CD14-positive monocyte (primary cell): ENCODE data around the gene IGF1R. TPM values are rescaled to one million over a fixed set of nuclear protein-coding genes. Genes with fewer than 3 reads are reported as not detected.

Experiments
- DNase-seq, 3 donors: peaks; one replicate each; pipeline ENCODE4 v3.0.0-alpha.2; 2011 to 2022
- H2AFZ ChIP-seq: 2 replicates; pipeline ENCODE4 v1.6.0; 2012; ENCODE audit warnings: mild to moderate bottlenecking, low read depth, low read length, inconsistent platforms; ENCODE audit not compliant: insufficient read depth, poor library complexity, severe bottlenecking
- H3K27ac ChIP-seq, 2 donors: 1 replicate in 1 of 2; 2 replicates in 1 of 2; pipeline ENCODE4 v1.5.1; 2012 to 2013; ENCODE audit warnings: low read length in 2 of 2, control low read depth in 1 of 2, inconsistent platforms in 1 of 2, low read depth in 1 of 2, mild to moderate bottlenecking in 1 of 2
- H3K27me3 ChIP-seq, 2 donors: one replicate each; pipeline versions ENCODE4 v1.6.0 to v1.6.1; 2011 to 2013; ENCODE audit warnings: low read length in 2 of 2; ENCODE audit not compliant: control insufficient read depth in 2 of 2, insufficient read depth in 2 of 2
- H3K36me3 ChIP-seq, 2 donors: replicated peaks in 1 of 2; 1 replicate in 1 of 2; 2 replicates in 1 of 2; pipeline versions ENCODE4 v1.5.1 to v1.6.1; 2012 to 2013; ENCODE audit warnings: low read length in 2 of 2, control low read depth in 1 of 2, inconsistent platforms in 1 of 2, mild to moderate bottlenecking in 1 of 2; ENCODE audit not compliant: insufficient read depth in 2 of 2, control insufficient read depth in 1 of 2
- H3K4me1 ChIP-seq, 2 donors: 1 replicate in 1 of 2; 2 replicates in 1 of 2; pipeline versions ENCODE4 v1.5.1 to v1.6.1; 2012 to 2013; ENCODE audit warnings: low read length in 2 of 2, control low read depth in 1 of 2, inconsistent platforms in 1 of 2, mild to moderate bottlenecking in 1 of 2, moderate library complexity in 1 of 2; ENCODE audit not compliant: insufficient read depth in 2 of 2, control insufficient read depth in 1 of 2
- H3K4me2 ChIP-seq: replicated peaks from 2 replicates; pipeline ENCODE3; 2012; ENCODE audit warnings: low read length, moderate library complexity, mild to moderate bottlenecking; ENCODE audit not compliant: poor library complexity, severe bottlenecking; ENCODE audit errors: extremely low read depth
- H3K4me3 ChIP-seq, 3 experiments: fragments of 200-600 bp in 1 of 3; sonication (generic) in 1 of 3; replicated peaks in 1 of 3; 1 replicate in 2 of 3; 2 replicates in 1 of 3; pipeline ENCODE4 v1.5.1; 2011 to 2013; ENCODE audit warnings: low read length in 3 of 3, mild to moderate bottlenecking in 3 of 3, control low read depth in 2 of 3, low read depth in 2 of 3, inconsistent platforms in 1 of 3, moderate library complexity in 1 of 3
- H3K79me2 ChIP-seq: 2 replicates; pipeline ENCODE4 v1.6.0; 2012; ENCODE audit warnings: mild to moderate bottlenecking, control low read depth, inconsistent platforms, low read length, moderate library complexity; ENCODE audit not compliant: insufficient read depth
- H3K9ac ChIP-seq: 2 replicates; pipeline ENCODE4 v1.6.0; 2017; ENCODE audit warnings: low read length, mild to moderate bottlenecking; ENCODE audit not compliant: insufficient read depth, poor library complexity, severe bottlenecking
- H3K9me3 ChIP-seq, 2 donors: replicated peaks in 1 of 2; 1 replicate in 1 of 2; 2 replicates in 1 of 2; pipeline versions ENCODE4 v1.5.1 to v1.6.1; 2012 to 2013; ENCODE audit warnings: low read length in 2 of 2, control low read depth in 1 of 2; ENCODE audit not compliant: control insufficient read depth in 1 of 2, insufficient read depth in 1 of 2
- H4K20me1 ChIP-seq: 2 replicates; pipeline ENCODE4 v1.6.0; 2012; ENCODE audit warnings: mild to moderate bottlenecking, low read length, control low read depth, moderate library complexity; ENCODE audit not compliant: insufficient read depth
- H3K27ac Mint-ChIP-seq, 7 donors: one replicate each; pipeline ENCODE4 v1.8.0; 2020; ENCODE audit warnings: mild to moderate bottlenecking in 7 of 7, mixed read lengths in 7 of 7, moderate library complexity in 6 of 7, inconsistent platforms in 2 of 7
- H3K27me3 Mint-ChIP-seq, 3 donors: one replicate each; pipeline ENCODE4 v1.8.0; 2021 to 2022; ENCODE audit warnings: low read depth in 3 of 3, mild to moderate bottlenecking in 3 of 3, mixed read lengths in 3 of 3, moderate library complexity in 3 of 3, inconsistent platforms in 1 of 3
- H3K36me3 Mint-ChIP-seq, 2 donors: one replicate each; pipeline ENCODE4 v1.8.0; 2020; ENCODE audit warnings: mixed read lengths in 2 of 2, inconsistent platforms in 1 of 2, mild to moderate bottlenecking in 1 of 2
- H3K4me1 Mint-ChIP-seq: one replicate; pipeline ENCODE4 v1.8.0; 2020; ENCODE audit warnings: mild to moderate bottlenecking, mixed read lengths
- H3K4me3 Mint-ChIP-seq, 2 donors: one replicate each; pipeline ENCODE4 v1.8.0; 2020; ENCODE audit warnings: mild to moderate bottlenecking in 2 of 2, mixed read lengths in 2 of 2, moderate library complexity in 1 of 2
- H3K9me3 Mint-ChIP-seq, 7 donors: one replicate each; pipeline ENCODE4 v1.8.0; 2020 to 2022; ENCODE audit warnings: mixed read lengths in 7 of 7, mild to moderate bottlenecking in 6 of 7, moderate library complexity in 6 of 7, inconsistent platforms in 2 of 7
- CTCF ChIP-seq: fragments of 200-600 bp; IDR thresholded peaks from one replicate; pipeline ENCODE4 v1.8.0; 2022; ENCODE audit warnings: antibody characterized with exemption, mild to moderate bottlenecking
- WGBS: methylation state at CpG from one replicate; pipeline ENCODE4 v1.1.5; 2013; ENCODE audit warnings: missing lambda C conversion rate; ENCODE audit not compliant: insufficient coverage; 5-methylcytosine and 5-hydroxymethylcytosine counted together
- intact Hi-C, 2 donors: fragments of 100-400 bp; cut with micrococcal nuclease; formaldehyde crosslinking; loops; one replicate each; pipeline versions ENCODE4 v1.15.0 to v1.15.1; 2023
- polyA plus RNA-seq, 3 donors: library from polyadenylated mRNA; depleted of rRNA in 1 of 3; unstranded in 2 of 3; stranded (reverse) in 1 of 3; fragments of 300-500 nt in 2 of 3; fragments of >200 nt in 1 of 3; fragmentation: Illumina TruSeq in 2 of 3; gene quantifications; 1 replicate in 2 of 3; 2 replicates in 1 of 3; pipeline ENCODE4 v1.2.3, GENCODE V29; 2012 to 2021

Gene IGF1R
- polyA plus RNA-seq, 3 donors, result 0.35 to 4.9 (median 0.67) TPM

GRCh38 chr15:98803228-98804056 is 155.1 kb downstream of the IGF1R start:
- H3K36me3 Mint-ChIP-seq, result no peaks in the 10 kb centered on the region
- peaks cover 0 to 6% (median 5%) of the 10 kb centered on the region in 3 donors for H3K27me3 Mint-ChIP-seq
- DNase-seq, result no peak
- H4K20me1 ChIP-seq, result peaks cover 77% of the 10 kb centered on the region
- H3K4me3 ChIP-seq, result no peak overlapping the region
- H3K4me3 Mint-ChIP-seq, result no peak overlapping the region
- no peaks in the 10 kb centered on the region for H3K27me3 ChIP-seq
- TF ChIP-seq CTCF, result no peak
- peaks cover 33 to 39% of the 10 kb centered on the region in 2 donors for H3K4me1 ChIP-seq
- H3K27ac ChIP-seq, result no peak overlapping the region
- H2AFZ ChIP-seq, result no peak overlapping the region
- no peaks in the 10 kb centered on the region for H3K9me3 ChIP-seq
- H3K27ac Mint-ChIP-seq, result no peak overlapping the region
- no peak overlapping the region for H3K4me2 ChIP-seq
- peaks cover 47% of the 10 kb centered on the region for H3K4me1 Mint-ChIP-seq
- no peak overlapping the region for H3K9ac ChIP-seq
- H3K79me2 ChIP-seq, result peaks cover 47% of the 10 kb centered on the region
- intact Hi-C loops, result no loop called here
- WGBS, result 92% methylated on average over 4 of the region's 14 CpGs
- no peaks in the 10 kb centered on the region for H3K36me3 ChIP-seq
- H3K9me3 Mint-ChIP-seq, result peaks cover 0 to 2% (median 0%) of the 10 kb centered on the region in 7 donors

GRCh38 chr15:98804057-98804380 is 155.7 kb downstream of the IGF1R start:
- H2AFZ ChIP-seq, result no peak overlapping the region
- Mint-ChIP-seq H3K4me3 (no peak overlapping the region), H3K36me3 (no peaks in the 10 kb centered on the region), H3K27ac (no peak overlapping the region), H3K27me3 (peaks cover 0 to 6% (median 5%) of the 10 kb centered on the region in 3 donors), H3K9me3 (peaks cover 0 to 2% (median 0%) of the 10 kb centered on the region in 7 donors), H3K4me1 (peaks cover 42% of the 10 kb centered on the region)
- no peak overlapping the region for H3K4me2 ChIP-seq
- intact Hi-C loops, result no loop called here
- H3K79me2 ChIP-seq, result peaks cover 51% of the 10 kb centered on the region
- H3K9me3 ChIP-seq, result no peaks in the 10 kb centered on the region
- no peak for TF ChIP-seq CTCF
- H3K4me1 ChIP-seq, result peaks cover 33 to 37% of the 10 kb centered on the region in 2 donors
- peaks cover 76% of the 10 kb centered on the region for H4K20me1 ChIP-seq
- DNase-seq, result no peak
- H3K27me3 ChIP-seq, result no peaks in the 10 kb centered on the region
- no peak overlapping the region for H3K27ac ChIP-seq
- H3K4me3 ChIP-seq, result no peak overlapping the region
- 97% methylated on average over 3 of the region's 5 CpGs for WGBS
- no peak overlapping the region for H3K9ac ChIP-seq
- no peaks in the 10 kb centered on the region for H3K36me3 ChIP-seq
